ENCODE data around the gene KIF1A. TPM values are rescaled to one million over a fixed set of nuclear protein-coding genes. Genes with fewer than 3 reads are reported as not detected.
A peak's percentile ranks its signal among the peaks of the same experiment; 100 is the strongest.

The KIF1A gene
- total RNA-seq, 1 donor: not detected

GRCh38 chr2:240812301-240812680, 7.7 kb downstream of the KIF1A start:
- peak; percentile 78 for DNase-seq (ENCODE audit: insufficient read length, low spot score, missing footprints)

DNA sequence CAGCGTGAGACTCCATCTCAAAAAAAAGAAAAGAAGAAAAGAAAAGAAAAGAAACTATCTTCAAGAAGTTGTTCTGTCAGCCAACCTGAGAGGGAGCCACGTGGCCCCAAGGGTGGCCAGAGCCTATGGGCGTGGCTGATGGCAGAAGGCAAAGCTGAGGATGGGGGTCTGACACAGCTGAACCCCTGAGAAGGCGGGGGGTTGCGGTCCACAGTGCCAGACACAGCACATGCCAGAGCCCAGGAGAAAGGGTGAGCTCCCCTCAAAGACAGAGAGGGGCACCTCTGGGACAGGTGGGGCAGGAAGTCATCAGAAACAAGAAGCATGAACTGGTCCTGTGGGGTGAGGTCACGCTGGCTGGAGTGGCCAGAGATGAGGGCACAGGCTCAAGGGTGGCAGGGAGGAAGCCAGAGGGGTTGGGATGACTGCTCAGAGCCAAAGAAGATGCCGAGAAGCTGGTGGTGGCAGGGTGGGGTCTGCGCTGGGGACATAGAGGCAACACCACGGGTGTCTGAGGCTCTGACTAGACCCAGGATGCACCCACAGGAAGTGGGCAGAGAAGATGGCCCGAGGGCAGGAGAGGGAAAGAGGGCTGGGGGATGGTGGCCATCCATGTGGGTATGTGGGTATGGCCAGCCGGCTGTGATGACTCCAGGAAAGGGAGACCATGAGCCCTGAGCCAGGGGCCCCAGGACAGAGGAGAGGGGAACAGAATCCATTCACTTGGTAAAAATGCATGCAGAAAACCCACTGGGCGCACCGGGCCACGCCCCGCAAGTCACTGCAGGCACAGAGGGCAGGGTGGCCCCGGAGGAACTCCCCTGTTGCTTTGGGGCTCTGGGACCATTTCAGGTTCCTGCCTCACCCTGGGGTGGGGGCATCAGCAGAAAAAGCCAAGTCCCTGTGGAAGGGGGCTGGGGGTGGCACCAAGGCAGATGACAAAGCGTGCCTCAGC, 8.4 kb downstream of the KIF1A start:
- Histone ChIP-seq H3K4me3 (ENCODE audit: insufficient read depth, low read length) (no peak overlapping the region), H3K79me2 (ENCODE audit: insufficient read depth, low read length) (no peaks in the 10 kb centered on the region), H3K4me2 (ENCODE audit: insufficient read depth, low read length) (no peak overlapping the region), H3K4me1 (ENCODE audit: insufficient read depth, low read length) (no peaks in the 10 kb centered on the region), H4K20me1 (ENCODE audit: insufficient read depth, low read length) (no peaks in the 10 kb centered on the region), H3K27me3 (ENCODE audit: insufficient read depth, low read length) (peaks cover 4% of the 10 kb centered on the region), H3K9me3 (ENCODE audit: low read depth, low read length) (peaks cover 4% of the 10 kb centered on the region), H3K36me3 (ENCODE audit: insufficient read depth, low read length) (no peaks in the 10 kb centered on the region), H3K27ac (ENCODE audit: low read depth, low read length) (no peak overlapping the region), H2AFZ (ENCODE audit: low read length) (no peak overlapping the region)
- TF ChIP-seq CTCF (IDR thresholded peaks at IDR 0.05; ENCODE audit: extremely low read depth, low read depth, low read length): no peak
- peak; percentile 73 for DNase-seq (ENCODE audit: insufficient read length, low spot score, missing footprints)

More at GRCh38 chr2:240812301-240812680, 7.7 kb downstream of the KIF1A start:
- Histone ChIP-seq H3K4me2 (ENCODE audit: insufficient read depth, low read length) (no peak overlapping the region), H4K20me1 (ENCODE audit: insufficient read depth, low read length) (no peaks in the 10 kb centered on the region), H3K4me1 (ENCODE audit: insufficient read depth, low read length) (no peaks in the 10 kb centered on the region), H3K9me3 (ENCODE audit: low read depth, low read length) (peaks cover 4% of the 10 kb centered on the region), H2AFZ (ENCODE audit: low read length) (no peak overlapping the region), H3K36me3 (ENCODE audit: insufficient read depth, low read length) (no peaks in the 10 kb centered on the region), H3K27me3 (ENCODE audit: insufficient read depth, low read length) (peaks cover 4% of the 10 kb centered on the region), H3K27ac (ENCODE audit: low read depth, low read length) (no peak overlapping the region), H3K4me3 (ENCODE audit: insufficient read depth, low read length) (no peak overlapping the region), H3K79me2 (ENCODE audit: insufficient read depth, low read length) (no peaks in the 10 kb centered on the region)
- no peak for TF ChIP-seq CTCF (IDR thresholded peaks at IDR 0.05; ENCODE audit: extremely low read depth, low read depth, low read length)

DNA sequence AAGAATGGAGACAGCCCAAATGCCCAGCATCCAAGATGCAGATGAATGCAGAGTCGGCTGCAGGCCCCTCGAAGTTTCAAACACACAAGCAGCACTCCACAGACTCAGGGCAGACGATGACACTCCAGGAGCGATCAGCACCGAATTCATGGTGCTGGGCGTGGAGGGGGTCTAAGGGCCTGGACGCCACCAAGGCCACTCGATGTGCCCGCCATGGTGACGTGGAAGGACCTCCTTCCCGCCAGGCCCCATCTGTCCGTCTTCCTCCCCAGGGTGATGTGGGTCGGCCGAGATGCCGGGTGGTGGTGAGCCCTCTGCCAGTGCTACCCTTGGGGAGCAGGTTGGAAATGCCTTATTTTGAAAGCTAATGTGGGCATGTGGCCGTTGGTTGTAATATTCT, 9.4 kb downstream of the KIF1A start:
- no peaks in the 10 kb centered on the region for H3K4me1 ChIP-seq (ENCODE audit: insufficient read depth, low read length)
- TF ChIP-seq CTCF (IDR thresholded peaks at IDR 0.05; ENCODE audit: extremely low read depth, low read depth, low read length): no peak

GRCh38 chr2:240810199-240810598, 9.8 kb downstream of the KIF1A start:
- H3K4me3 ChIP-seq (ENCODE audit: insufficient read depth, low read length): no peak overlapping the region
- no peak overlapping the region for H3K27ac ChIP-seq (ENCODE audit: low read depth, low read length)
- DNase-seq (ENCODE audit: insufficient read length, low spot score, missing footprints): peak; percentile 89
- H3K36me3 ChIP-seq (ENCODE audit: insufficient read depth, low read length): no peaks in the 10 kb centered on the region
- no peaks in the 10 kb centered on the region for H3K79me2 ChIP-seq (ENCODE audit: insufficient read depth, low read length)
- peak; percentile 39 for TF ChIP-seq CTCF (IDR thresholded peaks at IDR 0.05; ENCODE audit: extremely low read depth, low read depth, low read length)
- no peaks in the 10 kb centered on the region for H4K20me1 ChIP-seq (ENCODE audit: insufficient read depth, low read length)
- H2AFZ ChIP-seq (ENCODE audit: low read length): no peak overlapping the region
- no peaks in the 10 kb centered on the region for H3K4me1 ChIP-seq (ENCODE audit: insufficient read depth, low read length)
- peaks cover 8% of the 10 kb centered on the region for H3K27me3 ChIP-seq (ENCODE audit: insufficient read depth, low read length)
- no peak overlapping the region for H3K4me2 ChIP-seq (ENCODE audit: insufficient read depth, low read length)
- H3K9me3 ChIP-seq (ENCODE audit: low read depth, low read length): peaks cover 4% of the 10 kb centered on the region

More for the DNA sequence above, 9.4 kb downstream of the KIF1A start:
- Histone ChIP-seq H3K4me3 (ENCODE audit: insufficient read depth, low read length) (no peak overlapping the region), H3K27me3 (ENCODE audit: insufficient read depth, low read length) (peaks cover 8% of the 10 kb centered on the region), H2AFZ (ENCODE audit: low read length) (no peak overlapping the region), H3K4me2 (ENCODE audit: insufficient read depth, low read length) (no peak overlapping the region), H3K79me2 (ENCODE audit: insufficient read depth, low read length) (no peaks in the 10 kb centered on the region), H3K27ac (ENCODE audit: low read depth, low read length) (no peak overlapping the region), H4K20me1 (ENCODE audit: insufficient read depth, low read length) (no peaks in the 10 kb centered on the region), H3K36me3 (ENCODE audit: insufficient read depth, low read length) (no peaks in the 10 kb centered on the region), H3K9me3 (ENCODE audit: low read depth, low read length) (peaks cover 4% of the 10 kb centered on the region)
- no peak for DNase-seq (ENCODE audit: insufficient read length, low spot score, missing footprints)

Measured in osteoblast (primary cell).